GM12878 (cell line): ENCODE measurements around the gene SNX10. TPM values are rescaled to one million over a fixed set of nuclear protein-coding genes. Genes with fewer than 3 reads are reported as not detected.

Experiments
- ATAC-seq: fragments of 200-7000 bp; cut with Tn5 transposase; 3 replicates; pipeline ENCODE4 v1.9.1; 2020; ENCODE audit warnings: mild to moderate bottlenecking, moderate library complexity
- BruUV-seq: library from RNA; stranded (reverse); fragments of 400-500 nt; replicated peaks from 2 replicates; lab custom pipeline; 2021; lab: Mats Ljungman, UMichigan
- CTCF ChIA-PET: fragments of 300-600 bp; sonication (Branson Sonifier 250); formaldehyde crosslinking; extraction: SDS; loops from one replicate; lab custom pipeline; 2021; ENCODE audit warnings: inconsistent platforms; lab: Yijun Ruan, JAX
- POLR2A ChIA-PET: fragments of 350-600 bp; formaldehyde crosslinking; extraction: SDS; loops from one replicate; lab custom pipeline; 2021; ENCODE audit warnings: inconsistent platforms; lab: Charles Lee
- RAD21 ChIA-PET: fragments of 300-600 bp; sonication (Branson Sonifier 250); formaldehyde crosslinking; loops from one replicate; lab custom pipeline; 2023; ENCODE audit warnings: antibody characterized with exemption; ENCODE audit not compliant: unreplicated experiment; lab: Charles Lee
- SMC1A ChIA-PET: fragments of 300-600 bp; sonication (Branson Sonifier 250); formaldehyde crosslinking; loops from one replicate; lab custom pipeline; 2023; ENCODE audit not compliant: unreplicated experiment, uncharacterized antibody; lab: Charles Lee
- DNase-seq: peaks from one replicate; pipeline ENCODE4 v3.0.0-alpha.2; 2011; ENCODE audit warnings: low read depth, low spot score
- FAIRE-seq: peaks from 3 replicates; lab custom pipeline; 2011; peaks lifted over from hg19 to GRCh38; lab: Jason Lieb, UNC
- H2AFZ ChIP-seq: 2 replicates; pipeline ENCODE4 v1.6.0; 2011; ENCODE audit warnings: low read depth, low read length, control low read depth; ENCODE audit not compliant: control insufficient read depth
- H3K27ac ChIP-seq: 2 replicates; pipeline ENCODE4 v1.5.1; 2011; ENCODE audit warnings: control low read depth; ENCODE audit not compliant: control insufficient read depth, insufficient read depth
- H3K27me3 ChIP-seq, 2 experiments: replicated peaks in 1 of 2; 2 replicates each; pipeline versions ENCODE4 v1.6.0 to v1.6.1; 2011; ENCODE audit warnings: low read length in 1 of 2; ENCODE audit not compliant: control insufficient read depth in 2 of 2, insufficient read depth in 2 of 2
- H3K36me3 ChIP-seq, 2 experiments: 2 replicates each; pipeline ENCODE4 v1.5.1; 2011; ENCODE audit warnings: low read length in 1 of 2; ENCODE audit not compliant: control insufficient read depth in 2 of 2, insufficient read depth in 2 of 2
- H3K4me1 ChIP-seq: 2 replicates; pipeline ENCODE4 v1.6.1; 2011; ENCODE audit warnings: mild to moderate bottlenecking, low read length, moderate library complexity, mixed read lengths; ENCODE audit not compliant: control insufficient read depth, insufficient read depth
- H3K4me2 ChIP-seq: 2 replicates; pipeline ENCODE4 v1.6.0; 2011; ENCODE audit warnings: control low read depth; ENCODE audit not compliant: control insufficient read depth, insufficient read depth
- H3K4me3 ChIP-seq: fragments of 200-600 bp; sonication (generic); 2 replicates; pipeline ENCODE4 v1.5.1; 2016
- H3K79me2 ChIP-seq: 2 replicates; pipeline ENCODE4 v1.6.0; 2011; ENCODE audit warnings: low read length; ENCODE audit not compliant: control insufficient read depth, insufficient read depth
- H3K9ac ChIP-seq: 2 replicates; pipeline ENCODE4 v1.8.0; 2011; ENCODE audit warnings: low read length, control low read depth, mixed read lengths; ENCODE audit not compliant: control insufficient read depth, insufficient read depth
- H3K9me3 ChIP-seq: replicated peaks from 3 replicates; pipeline ENCODE4 v1.5.1; 2011; ENCODE audit warnings: mild to moderate bottlenecking, low read length; ENCODE audit not compliant: control insufficient read depth, insufficient read depth
- H4K20me1 ChIP-seq: 2 replicates; pipeline ENCODE4 v1.6.0; 2011; ENCODE audit not compliant: control insufficient read depth, insufficient read depth
- CEBPB ChIP-seq, 2 experiments: fragments of 150-350 bp in 1 of 2; IDR thresholded peaks; 2 replicates each; pipeline ENCODE4 v1.6.1; 2012 to 2014; ENCODE audit warnings: low read depth in 2 of 2, low read length in 2 of 2, borderline replicate concordance in 1 of 2, inconsistent platforms in 1 of 2
- CHD4 ChIP-seq: fragments of 200-600 bp; sonication (generic); IDR thresholded peaks from 2 replicates; pipeline ENCODE4 v1.6.1; 2016; ENCODE audit warnings: mild to moderate bottlenecking
- EGR1 ChIP-seq, 2 experiments: IDR thresholded peaks; 1 replicate in 1 of 2; 2 replicates in 1 of 2; pipeline ENCODE4 v1.6.1; 2011 to 2012; ENCODE audit warnings: low read depth in 2 of 2, low read length in 2 of 2, borderline replicate concordance in 1 of 2, mild to moderate bottlenecking in 1 of 2, moderate library complexity in 1 of 2
- PAX5 ChIP-seq: IDR thresholded peaks from 2 replicates; pipeline ENCODE4 v1.6.1; 2011; ENCODE audit warnings: low read depth, low read length, borderline replicate concordance
- SP1 ChIP-seq: IDR thresholded peaks from one replicate; pipeline ENCODE4 v1.6.1; 2011; ENCODE audit warnings: low read depth, low read length
- USF2 ChIP-seq: IDR thresholded peaks from 2 replicates; pipeline ENCODE4 v1.6.1; 2011; ENCODE audit warnings: low read depth, low read length, improper control_type of control experiment, borderline replicate concordance
- YBX1 ChIP-seq: fragments of 450-650 bp; IDR thresholded peaks from 2 replicates; pipeline ENCODE4 v1.6.1; 2016; ENCODE audit warnings: antibody characterized with exemption
- WGBS: methylation state at CpG from one replicate; pipeline ENCODE4 v1.1.6; 2016; ENCODE audit warnings: low lambda C conversion rate; ENCODE audit not compliant: insufficient replicate concordance, insufficient coverage; ENCODE audit errors: missing lambda C conversion rate; 5-methylcytosine and 5-hydroxymethylcytosine counted together
- in situ Hi-C: fragments of 300-500 bp; cut with MboI; formaldehyde crosslinking; loops from 9 replicates; pipeline ENCODE4 v1.14.3; 2018; ENCODE audit warnings: mixed read lengths
- intact Hi-C: fragments of 100-400 bp; cut with micrococcal nuclease; formaldehyde crosslinking; loops from one replicate; pipeline ENCODE4 v1.14.2; 2022; ENCODE audit not compliant: unreplicated experiment
- polyA plus RNA-seq, 11 experiments: library from polyadenylated mRNA; depleted of rRNA in 4 of 11; unstranded in 6 of 11; stranded (reverse) in 5 of 11; fragments of >200 nt; fragmentation: Nextera tagmentation in 4 of 11; fragmentation: Illumina TruSeq in 1 of 11; extraction: Ambion mirVana in 4 of 11; extraction: Trizol in 1 of 11; gene quantifications; 1 replicate in 1 of 11; 2 replicates in 10 of 11; pipeline versions ENCODE4 v1.2.1 to v1.2.3, GENCODE V29; 2011 to 2016; ENCODE audit warnings: inconsistent platforms in 2 of 11, missing spikeins in 2 of 11, low read depth in 1 of 11
- total RNA-seq, 4 experiments: library from RNA; depleted of rRNA in 3 of 4; stranded (reverse); fragments of >200 nt in 3 of 4; fragmentation: Illumina TruSeq in 1 of 4; extraction: Trizol in 1 of 4; gene quantifications; 2 replicates each; pipeline versions ENCODE4 v1.2.1 to v1.2.3, GENCODE V29; 2013 to 2021

SNX10 gene
- total and polyA plus RNA-seq, 10 of the 15 experiments (the other 5 are each of a cell fraction or from before 2014, with no cell fraction given), result 22.0 to 56.2 (median 30.1) TPM

GRCh38 chr7:26356929-26357798, 65.5 kb downstream of the SNX10 start:
- no peak for DNase-seq
- H3K4me2 ChIP-seq, result no peak overlapping the region
- no peaks in the 10 kb centered on the region for H3K9me3 ChIP-seq
- intact Hi-C loops (no loop called here), in situ Hi-C loops (no loop called here)
- POLR2A ChIA-PET, result interaction anchor here (0.6 to 1.0 kb wide), 2 partner anchors 9 to 377 kb away, joined by 3 to 4 read pairs; no protein-coding TSS in a partner anchor
- no peak overlapping the region for H3K4me3 ChIP-seq
- no peaks in the 10 kb centered on the region for H3K36me3 ChIP-seq
- no peaks in the 10 kb centered on the region for H3K79me2 ChIP-seq
- no peak overlapping the region for H3K27ac ChIP-seq
- WGBS, result 72% methylated on average over 4 of the region's 4 CpGs
- RAD21 ChIA-PET, result interaction anchor here (1.6 kb wide), 1 partner anchor 266 kb away, joined by 6 read pairs; no protein-coding TSS in a partner anchor
- BruUV-seq, result no TSS peak
- CTCF ChIA-PET, result interaction anchor here (0.9 to 3.1 kb wide), 7 partner anchors 8 to 460 kb away, joined by 3 to 12 read pairs (median 5); partner anchors contain the start of gene SNX10
- H4K20me1 ChIP-seq, result no peaks in the 10 kb centered on the region
- no peak overlapping the region for H2AFZ ChIP-seq
- peaks cover 3% of the 10 kb centered on the region; the same call in 1 of the 2 replicates for H3K4me1 ChIP-seq
- H3K9ac ChIP-seq, result no peak overlapping the region
- no peaks in the 10 kb centered on the region for H3K27me3 ChIP-seq
- FAIRE-seq, result peak; percentile 31
- TF ChIP-seq CHD4, result no peak
- TF ChIP-seq PAX5, result no peak
- no peak for TF ChIP-seq EGR1 (IDR thresholded peaks at IDR 0.05; ENCODE audit: borderline replicate concordance in 1 of 2, low read depth in 2 of 2, low read length in 2 of 2)
- TF ChIP-seq SP1, result no peak
- TF ChIP-seq USF2, result no peak
- no peak for TF ChIP-seq CEBPB (IDR thresholded peaks at IDR 0.05; ENCODE audit: borderline replicate concordance in 1 of 2, low read depth in 2 of 2, low read length in 2 of 2)
- TF ChIP-seq YBX1, result no peak
- no peak for ATAC-seq
- SMC1A ChIA-PET, result interaction anchor here (1.3 to 7.3 kb wide), 4 partner anchors 8 to 464 kb away, joined by 4 to 48 read pairs (median 12); no protein-coding TSS in a partner anchor
